ENCODE data around the gene DIS3L2.

- TF ChIP-seq CTCF (conservative IDR thresholded peaks at IDR 0.05; ENCODE audit: low read depth in 2 of 2) (peak; percentile 91), POLR2AphosphoS5 (IDR thresholded peaks at IDR 0.05; ENCODE audit: low read depth) (no peak), REST (IDR thresholded peaks at IDR 0.05; ENCODE audit: unreplicated experiment) (no peak), EZH2 (IDR thresholded peaks at IDR 0.05; ENCODE audit: low read depth, unreplicated experiment) (no peak), ZNF462 (CRISPR knock-in tag; IDR thresholded peaks at IDR 0.05) (no peak), CREB1 (CRISPR knock-in tag; IDR thresholded peaks at IDR 0.05; ENCODE audit: low read depth) (no peak), EZH2phosphoT487 (IDR thresholded peaks at IDR 0.05; ENCODE audit: unreplicated experiment) (no peak), ZNF331 (CRISPR knock-in tag; IDR thresholded peaks at IDR 0.05; ENCODE audit: low read depth) (no peak), STAT1 (IDR thresholded peaks at IDR 0.05; ENCODE audit: unreplicated experiment) (no peak), JUNB (IDR thresholded peaks at IDR 0.05; ENCODE audit: unreplicated experiment) (no peak), ZNF114 (CRISPR knock-in tag; IDR thresholded peaks at IDR 0.05) (no peak)
Measured at GRCh38 chr2:232292395-232293154, 331.1 kb downstream of the DIS3L2 start.
